Endothelial cell of umbilical vein (primary cell): ENCODE data around the gene PDK4. TPM values are rescaled to one million over a fixed set of nuclear protein-coding genes. Genes with fewer than 3 reads are reported as not detected.

Experiments
- BruUV-seq: library from RNA; stranded (reverse); fragments of 400-500 nt; replicated peaks from 2 replicates; lab custom pipeline; 2021; lab: Mats Ljungman, UMichigan
- CTCF ChIA-PET: fragments of 300-600, 350-600 bp; sonication (Branson Sonifier 250); formaldehyde crosslinking; loops from one replicate; lab custom pipeline; 2021; ENCODE audit warnings: antibody characterized with exemption, inconsistent platforms; lab: Charles Lee
- POLR2A ChIA-PET: fragments of 300-600, 350-600 bp; sonication (Branson Sonifier 250); formaldehyde crosslinking; loops from one replicate; lab custom pipeline; 2021; ENCODE audit warnings: antibody characterized with exemption, inconsistent platforms; lab: Charles Lee
- DNase-seq: peaks from one replicate; pipeline ENCODE4 v3.0.0-alpha.2; 2011; ENCODE audit warnings: low read depth, low spot score
- FAIRE-seq: peaks from 2 replicates; lab custom pipeline; 2011; peaks lifted over from hg19 to GRCh38; lab: Jason Lieb, UNC
- H2AFZ ChIP-seq: 2 replicates; pipeline ENCODE4 v1.6.0; 2012; ENCODE audit warnings: low read depth, low read length, control low read depth, inconsistent platforms
- H3K27ac ChIP-seq: 2 replicates; pipeline ENCODE4 v1.5.1; 2011; ENCODE audit warnings: low read depth, mild to moderate bottlenecking, control low read depth, low read length, moderate library complexity; ENCODE audit not compliant: insufficient read depth
- H3K27me3 ChIP-seq, 2 experiments: 2 replicates each; pipeline versions ENCODE4 v1.6.0 to v1.6.1; 2011; ENCODE audit warnings: low read length in 2 of 2, mixed read lengths in 1 of 2; ENCODE audit not compliant: control insufficient read depth in 2 of 2, insufficient read depth in 2 of 2
- H3K36me3 ChIP-seq, 2 experiments: 2 replicates in 1 of 2; 3 replicates in 1 of 2; pipeline ENCODE4 v1.5.1; 2011; ENCODE audit warnings: low read length in 2 of 2, mild to moderate bottlenecking in 1 of 2, moderate library complexity in 1 of 2; ENCODE audit not compliant: control insufficient read depth in 2 of 2, insufficient read depth in 2 of 2; ENCODE audit errors: extremely low read depth in 1 of 2
- H3K4me1 ChIP-seq: 3 replicates; pipeline ENCODE4 v1.5.1; 2011; ENCODE audit warnings: mild to moderate bottlenecking, low read length; ENCODE audit not compliant: control insufficient read depth, insufficient read depth; ENCODE audit errors: extremely low read depth
- H3K4me2 ChIP-seq: 2 replicates; pipeline ENCODE4 v1.6.1; 2011; ENCODE audit warnings: low read length, control low read depth, mixed read lengths; ENCODE audit not compliant: insufficient read depth
- H3K4me3 ChIP-seq, 3 experiments: fragments of 200-600 bp in 1 of 3; sonication (generic), shearing (Covaris generic) in 1 of 3; replicated peaks in 1 of 3; 2 replicates each; pipeline ENCODE4 v1.5.1; 2011 to 2016; ENCODE audit warnings: control low read depth in 3 of 3, low read length in 3 of 3, mild to moderate bottlenecking in 2 of 3, inconsistent platforms in 1 of 3, low read depth in 1 of 3, moderate library complexity in 1 of 3; ENCODE audit not compliant: insufficient read depth in 1 of 3
- H3K79me2 ChIP-seq: 2 replicates; pipeline ENCODE4 v1.6.0; 2012; ENCODE audit warnings: low read length, inconsistent platforms; ENCODE audit not compliant: control insufficient read depth, insufficient read depth
- H3K9ac ChIP-seq: replicated peaks from 2 replicates; pipeline ENCODE3; 2011; ENCODE audit warnings: low read length, control low read depth; ENCODE audit not compliant: insufficient read depth; ENCODE audit errors: extremely low read depth
- H3K9me1 ChIP-seq: replicated peaks from 3 replicates; pipeline ENCODE4 v1.6.0; 2011; ENCODE audit warnings: mild to moderate bottlenecking, low read length; ENCODE audit not compliant: control insufficient read depth, insufficient read depth; ENCODE audit errors: extremely low read depth
- H3K9me3 ChIP-seq: replicated peaks from 2 replicates; pipeline ENCODE4 v1.5.1; 2012; ENCODE audit warnings: low read length, inconsistent platforms; ENCODE audit not compliant: control insufficient read depth, insufficient read depth
- H4K20me1 ChIP-seq: replicated peaks from 2 replicates; pipeline ENCODE3; 2011; ENCODE audit warnings: mild to moderate bottlenecking, low read length; ENCODE audit not compliant: control insufficient read depth, insufficient read depth; ENCODE audit errors: extremely low read depth
- CTCF ChIP-seq, 2 donors: IDR thresholded peaks; 1 replicate in 1 of 2; 2 replicates in 1 of 2; pipeline ENCODE4 v1.5.1; 2011; ENCODE audit warnings: low read length in 2 of 2, mild to moderate bottlenecking in 2 of 2, moderate library complexity in 2 of 2, control low read depth in 1 of 2, inconsistent platforms in 1 of 2, low read depth in 1 of 2; ENCODE audit not compliant: insufficient read depth in 1 of 2; ENCODE audit errors: extremely low read depth in 1 of 2
- EZH2 ChIP-seq: IDR thresholded peaks from 2 replicates; pipeline ENCODE4 v1.6.1; 2012; ENCODE audit warnings: borderline replicate concordance, low read depth, mild to moderate bottlenecking, moderate library complexity, low read length, inconsistent platforms; ENCODE audit not compliant: severe bottlenecking
- FOS ChIP-seq: IDR thresholded peaks from 2 replicates; pipeline ENCODE4 v1.6.1; 2011; ENCODE audit warnings: mild to moderate bottlenecking, low read length, moderate library complexity, borderline replicate concordance; ENCODE audit not compliant: insufficient read depth
- GATA2 ChIP-seq: IDR thresholded peaks from 2 replicates; pipeline ENCODE4 v1.7.0; 2011; ENCODE audit warnings: low read depth, mild to moderate bottlenecking, moderate library complexity, mixed read lengths, low read length; ENCODE audit not compliant: insufficient read length, insufficient read depth
- JUN ChIP-seq: IDR thresholded peaks from 2 replicates; pipeline ENCODE4 v1.6.1; 2011; ENCODE audit warnings: borderline replicate concordance, low read depth; ENCODE audit not compliant: insufficient read length, insufficient read depth
- MAX ChIP-seq: IDR thresholded peaks from 2 replicates; pipeline ENCODE4 v1.6.1; 2011; ENCODE audit not compliant: insufficient read depth, insufficient read length
- MYC ChIP-seq: IDR thresholded peaks from one replicate; pipeline ENCODE4 v1.6.1; 2011; ENCODE audit warnings: mild to moderate bottlenecking, low read depth, low read length
- POLR2A ChIP-seq: IDR thresholded peaks from 2 replicates; pipeline ENCODE4 v1.6.1; 2012; ENCODE audit warnings: low read depth, mild to moderate bottlenecking, control low read depth, low read length
- POLR2AphosphoS5 ChIP-seq: IDR thresholded peaks from 2 replicates; pipeline ENCODE4 v1.6.1; 2012; ENCODE audit warnings: low read depth, mild to moderate bottlenecking, control low read depth, low read length, moderate library complexity; ENCODE audit not compliant: insufficient read depth
- dilution Hi-C: fragments of 300-500 bp; cut with MboI; formaldehyde crosslinking; loops from one replicate; pipeline ENCODE4 v1.15.0; 2019; ENCODE audit warnings: low sequenced_read_pairs; ENCODE audit not compliant: extremely low pct_ligation_motif_present
- intact Hi-C: fragments of 100-400 bp; cut with micrococcal nuclease; formaldehyde crosslinking; loops from one replicate; pipeline ENCODE4 v1.10.0; 2022
- polyA plus RNA-seq, 4 experiments: library from polyadenylated mRNA; depleted of rRNA in 3 of 4; stranded (reverse) in 3 of 4; unstranded in 1 of 4; fragments of >200 nt; gene quantifications; 2 replicates each; pipeline versions ENCODE4 v1.2.1 to v1.2.3, GENCODE V29; 2011 to 2012; ENCODE audit warnings: missing spikeins in 1 of 4
- total RNA-seq: library from RNA; stranded (reverse); gene quantifications from 2 replicates; pipeline ENCODE4 v1.2.3, GENCODE V29; 2021

Gene PDK4
- total and polyA plus RNA-seq, 2 donors (not counting 3 experiments of a cell fraction or from before 2014, with no cell fraction given), result 0.75 to 2.5 TPM

GRCh38 chr7:95602421-95602820, 6.1 kb upstream of the PDK4 start:
- H3K36me3 ChIP-seq, result no peaks in the 10 kb centered on the region
- FAIRE-seq, result no peak
- H3K9me1 ChIP-seq, result no peaks in the 10 kb centered on the region
- H3K9ac ChIP-seq, result no peak overlapping the region
- no peaks in the 10 kb centered on the region for H3K79me2 ChIP-seq
- CTCF ChIA-PET, result interaction anchor here (1.0 to 1.1 kb wide), 2 partner anchors 9 to 88 kb away, joined by 3 read pairs; no protein-coding TSS in a partner anchor
- no peaks in the 10 kb centered on the region for H3K4me1 ChIP-seq
- no peak overlapping the region for H3K4me3 ChIP-seq
- POLR2A ChIA-PET, result no interaction called here
- H3K27me3 ChIP-seq, result peaks cover 5% of the 10 kb centered on the region in 2 experiments
- no peak overlapping the region for H3K4me2 ChIP-seq
- H2AFZ ChIP-seq, result no peak overlapping the region
- no TSS peak for BruUV-seq
- no peak for DNase-seq
- H3K9me3 ChIP-seq, result no peaks in the 10 kb centered on the region
- TF ChIP-seq CTCF (IDR thresholded peaks at IDR 0.05; ENCODE audit: extremely low read depth in 1 of 2, insufficient read depth in 1 of 2, low read depth in 1 of 2, low read length in 2 of 2), result no peak
- TF ChIP-seq GATA2, result no peak
- TF ChIP-seq MAX, result no peak
- no peaks in the 10 kb centered on the region for H4K20me1 ChIP-seq
- intact Hi-C loops, result no loop called here
- H3K27ac ChIP-seq, result no peak overlapping the region
- dilution Hi-C loops, result no loop called here

- Histone ChIP-seq H3K4me1 (no peaks in the 10 kb centered on the region), H3K27ac (no peak overlapping the region), H3K9ac (no peak overlapping the region), H3K4me3 (no peak overlapping the region), H4K20me1 (no peaks in the 10 kb centered on the region), H3K9me1 (no peaks in the 10 kb centered on the region), H3K36me3 (no peaks in the 10 kb centered on the region), H3K9me3 (no peaks in the 10 kb centered on the region), H3K27me3 (peaks cover 5% of the 10 kb centered on the region in 2 experiments), H3K79me2 (no peaks in the 10 kb centered on the region), H2AFZ (no peak overlapping the region), H3K4me2 (no peak overlapping the region)
- ChIA-PET POLR2A (no interaction called here), CTCF (interaction anchor here (1.1 kb wide), 1 partner anchor 89 kb away, joined by 3 read pairs; no protein-coding TSS in a partner anchor)
- TF ChIP-seq POLR2A (no peak), MYC (no peak), MAX (no peak), GATA2 (no peak), POLR2AphosphoS5 (no peak), JUN (no peak), EZH2 (no peak), FOS (no peak), CTCF (IDR thresholded peaks at IDR 0.05; ENCODE audit: extremely low read depth in 1 of 2, insufficient read depth in 1 of 2, low read depth in 1 of 2, low read length in 2 of 2) (no peak)
- dilution Hi-C loops, result no loop called here
- intact Hi-C loops, result no loop called here
- FAIRE-seq (no peak), DNase-seq (no peak)
- no TSS peak for BruUV-seq
Measured at GRCh38 chr7:95601316-95601715, 5.0 kb upstream of the PDK4 start.
